A549 (cell line): Measurements from ENCODE around the gene HTR2B. TPM values are rescaled to one million over a fixed set of nuclear protein-coding genes. Genes with fewer than 3 reads are reported as not detected.

Experiments used
- ATAC-seq, 2 experiments: fragments of 200-7000 bp in 1 of 2; fragments of >200 bp in 1 of 2; cut with Nextera tagmentation in 1 of 2; cut with Tn5 transposase in 1 of 2; 3 replicates each; pipeline versions ENCODE4 v1.8.0 to v1.9.1; 2018 to 2020; ENCODE audit warnings: mild to moderate bottlenecking in 1 of 2, moderate library complexity in 1 of 2
- CTCF ChIA-PET: fragments of 300-600 bp; sonication (Branson Sonifier 250); formaldehyde crosslinking; extraction: SDS; loops from one replicate; lab custom pipeline; 2021; ENCODE audit warnings: antibody characterized with exemption, inconsistent platforms; lab: Yijun Ruan, JAX
- POLR2A ChIA-PET: fragments of 350-600 bp; formaldehyde crosslinking; extraction: SDS; loops from one replicate; lab custom pipeline; 2021; ENCODE audit warnings: antibody characterized with exemption, inconsistent platforms; lab: Yijun Ruan, JAX
- DNase-seq, 2 experiments: peaks; one replicate each; pipeline versions ENCODE4 v3.0.0 to v3.0.0-alpha.2; 2011 to 2016; ENCODE audit warnings: low read depth in 1 of 2, low spot score in 1 of 2
- FAIRE-seq: peaks from 2 replicates; lab custom pipeline; 2011; peaks lifted over from hg19 to GRCh38; lab: Jason Lieb, UNC
- H3K27ac ChIP-seq, 2 experiments: fragments of >200 bp; sonication (Bioruptor Twin); formaldehyde crosslinking; 3 replicates each; pipeline ENCODE4 v1.5.1; 2016 to 2017
- H3K4me1 ChIP-seq: fragments of >200 bp; sonication (Bioruptor Twin); formaldehyde crosslinking; 3 replicates; pipeline ENCODE4 v1.6.1; 2016
- H3K4me2 ChIP-seq: fragments of >200 bp; sonication (Bioruptor Twin); formaldehyde crosslinking; 3 replicates; pipeline ENCODE4 v1.6.1; 2016
- H3K4me3 ChIP-seq: fragments of >200 bp; sonication (Bioruptor Twin); formaldehyde crosslinking; 3 replicates; pipeline ENCODE4 v1.5.1; 2016
- H3K9me3 ChIP-seq: fragments of >200 bp; sonication (Bioruptor Twin); formaldehyde crosslinking; 3 replicates; pipeline ENCODE4 v1.6.1; 2016
- CHD4 ChIP-seq: fragments of 200-600 bp; sonication (generic); IDR thresholded peaks from 2 replicates; pipeline ENCODE4 v1.6.1; 2016; ENCODE audit warnings: antibody characterized with exemption, mild to moderate bottlenecking, borderline replicate concordance
- CTCF ChIP-seq: fragments of >200 bp; sonication (Bioruptor Twin); formaldehyde crosslinking; IDR thresholded peaks from 3 replicates; pipeline ENCODE4 v1.5.1; 2016
- EP300 ChIP-seq, 2 experiments: fragments of >200 bp; sonication (Bioruptor Twin); formaldehyde crosslinking; IDR thresholded peaks; 2 replicates in 1 of 2; 3 replicates in 1 of 2; pipeline ENCODE4 v1.6.1; 2016 to 2017
- ESRRA ChIP-seq: fragments of 150-350 bp; IDR thresholded peaks from 2 replicates; pipeline ENCODE4 v1.6.1; 2014; ENCODE audit warnings: mild to moderate bottlenecking, low read length, borderline replicate concordance
- FOSB ChIP-seq: fragments of 250-450 bp; sonication (Bioruptor Pico); IDR thresholded peaks from 2 replicates; pipeline ENCODE4 v1.5.0; 2020; ENCODE audit warnings: mild to moderate bottlenecking, moderate library complexity
- FOSL2 ChIP-seq, 2 experiments: fragments of 450-650 bp in 1 of 2; fragments of >200 bp in 1 of 2; sonication (Bioruptor Twin) in 1 of 2; formaldehyde crosslinking; IDR thresholded peaks; 2 replicates each; pipeline versions ENCODE4 v1.5.0 to v1.6.1; 2016 to 2020; ENCODE audit warnings: mild to moderate bottlenecking in 1 of 2, moderate library complexity in 1 of 2
- FOXS1 ChIP-seq: fragments of 250-450 bp; sonication (Bioruptor Pico); IDR thresholded peaks from 2 replicates; pipeline ENCODE4 v1.5.0; 2020; ENCODE audit warnings: mild to moderate bottlenecking, moderate library complexity
- HEYL ChIP-seq: fragments of 250-450 bp; sonication (Bioruptor Pico); IDR thresholded peaks from 2 replicates; pipeline ENCODE4 v1.8.0; 2021; ENCODE audit warnings: mild to moderate bottlenecking, moderate library complexity
- HOXB13 ChIP-seq: fragments of 250-450 bp; sonication (Bioruptor Pico); IDR thresholded peaks from 2 replicates; pipeline ENCODE4 v1.5.0; 2020; ENCODE audit warnings: low read depth, mild to moderate bottlenecking, moderate library complexity
- MAFK ChIP-seq: fragments of 450-650 bp; IDR thresholded peaks from 2 replicates; pipeline ENCODE4 v1.6.1; 2014; ENCODE audit not compliant: partially characterized antibody
- NPAS2 ChIP-seq: fragments of 250-450 bp; sonication (Bioruptor Pico); IDR thresholded peaks from 2 replicates; pipeline ENCODE4 v1.8.0; 2022; ENCODE audit warnings: mild to moderate bottlenecking, moderate library complexity, borderline replicate concordance
- PHF8 ChIP-seq: fragments of 200-600 bp; sonication (generic); IDR thresholded peaks from 2 replicates; pipeline ENCODE4 v1.6.1; 2016; ENCODE audit warnings: low read depth, mild to moderate bottlenecking, antibody characterized with exemption, moderate library complexity, borderline replicate concordance
- RAD21 ChIP-seq, 2 experiments: fragments of >200 bp in 1 of 2; sonication (Bioruptor Twin) in 1 of 2; formaldehyde crosslinking in 1 of 2; IDR thresholded peaks in 1 of 2; conservative IDR thresholded peaks in 1 of 2; 2 replicates in 1 of 2; 3 replicates in 1 of 2; pipeline ENCODE4 v1.6.1; 2012 to 2018; ENCODE audit warnings: inconsistent platforms in 1 of 2
- RNF2 ChIP-seq: fragments of 200-600 bp; sonication (generic); IDR thresholded peaks from 2 replicates; pipeline ENCODE4 v1.6.1; 2016; ENCODE audit warnings: low read depth, mild to moderate bottlenecking, antibody characterized with exemption, moderate library complexity, borderline replicate concordance
- TFCP2L1 ChIP-seq: fragments of 250-450 bp; sonication (Bioruptor Pico); IDR thresholded peaks from 2 replicates; pipeline ENCODE4 v1.5.0; 2021; ENCODE audit warnings: mild to moderate bottlenecking
- ZC3H11A ChIP-seq: fragments of 450-650 bp; IDR thresholded peaks from 2 replicates; pipeline ENCODE4 v1.6.1; 2014; ENCODE audit warnings: antibody characterized with exemption, mild to moderate bottlenecking
- ZFP36 ChIP-seq: fragments of 450-650 bp; IDR thresholded peaks from 2 replicates; pipeline ENCODE4 v1.6.1; 2014; ENCODE audit warnings: borderline replicate concordance; ENCODE audit not compliant: partially characterized antibody
- ZNF302 ChIP-seq: fragments of 250-450 bp; sonication (Bioruptor Pico); IDR thresholded peaks from 2 replicates; pipeline ENCODE4 v1.9.0; 2021; ENCODE audit warnings: inconsistent platforms, mild to moderate bottlenecking, moderate library complexity
- ZSCAN20 ChIP-seq: fragments of 250-450 bp; sonication (Bioruptor Pico); IDR thresholded peaks from 2 replicates; pipeline ENCODE4 v1.8.0; 2022; ENCODE audit warnings: mild to moderate bottlenecking, moderate library complexity
- WGBS: methylation state at CpG from one replicate; pipeline ENCODE4 v1.1.6; 2017; ENCODE audit errors: missing lambda C conversion rate; 5-methylcytosine and 5-hydroxymethylcytosine counted together
- polyA plus RNA-seq, 4 experiments: library from polyadenylated mRNA; depleted of rRNA in 3 of 4; stranded (reverse); fragments of >200 nt; fragmentation: RNase III in 1 of 4; extraction: RNeasy Plus Mini Kit Qiagen cat#74134 plus additional on column Dnase treatment in 1 of 4; gene quantifications; 2 replicates in 3 of 4; 3 replicates in 1 of 4; pipeline ENCODE4 v1.2.3, GENCODE V29; 2011 to 2017

HTR2B gene
- polyA plus RNA-seq, 2 of the 4 experiments (the other 2 are of a cell fraction) = 0.30 to 1.5 TPM

GRCh38 chr2:231065966-231066365 is 58.9 kb downstream of the HTR2B start:
- CTCF ChIA-PET = interaction anchor here (1.6 to 2.0 kb wide), 2 partner anchors 9 to 13 kb away, joined by 6 to 7 read pairs; partner anchors contain the start of gene PSMD1
- Histone ChIP-seq H3K27ac (no peak overlapping the region), H3K9me3 (no peaks in the 10 kb centered on the region)
- ATAC-seq = no peak
- 92% methylated on average over 1 of the region's 1 CpG for WGBS
- TF ChIP-seq ESRRA (no peak), TFCP2L1 (CRISPR knock-in tag) (no peak), CTCF (no peak), CHD4 (no peak)
- TF ChIP-seq, all 56 proteins: peak for 0
- POLR2A ChIA-PET = no interaction called here
- H3K4me3 ChIP-seq = no peak overlapping the region
- FAIRE-seq (no peak), DNase-seq (no peak)
- no peak overlapping the region for H3K4me2 ChIP-seq
- H3K4me1 ChIP-seq = peaks cover 23% of the 10 kb centered on the region

DNA sequence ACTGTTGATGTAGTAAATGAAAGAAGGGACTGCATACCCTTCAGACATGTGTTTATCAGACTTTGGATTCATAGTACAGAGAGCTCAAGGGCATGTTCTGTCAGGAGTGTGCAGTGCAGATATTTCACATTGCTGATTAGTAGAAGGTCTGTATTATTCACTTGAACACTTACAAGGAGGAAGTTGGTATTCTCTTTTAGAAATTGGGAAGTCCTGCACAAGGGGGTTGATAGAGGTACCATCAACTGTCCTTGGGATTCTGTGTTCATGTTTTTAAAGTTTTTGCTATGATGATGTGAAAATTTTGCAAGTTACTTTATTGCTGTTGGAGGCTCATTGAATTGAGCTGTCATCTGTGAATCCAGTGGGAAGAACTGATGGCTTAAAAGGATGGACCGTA is 61.5 kb downstream of the HTR2B start:
- Histone ChIP-seq H3K4me2 (no peak overlapping the region), H3K4me3 (no peak overlapping the region), H3K27ac (no peak overlapping the region), H3K4me1 (peaks cover 27% of the 10 kb centered on the region), H3K9me3 (no peaks in the 10 kb centered on the region)
- no peak for TF ChIP-seq RAD21 (conservative IDR thresholded peaks at IDR 0.05 in 1 of 2, IDR thresholded peaks at IDR 0.05 in 1 of 2)
- TF ChIP-seq HOXB13 (CRISPR knock-in tag) = no peak
- TF ChIP-seq FOSB (CRISPR knock-in tag) = no peak
- no peak for TF ChIP-seq ZFP36
- no peak for TF ChIP-seq EP300 (IDR thresholded peaks at IDR 0.05)
- TF ChIP-seq ZC3H11A = no peak
- TF ChIP-seq ESRRA = no peak
- no peak for TF ChIP-seq ZNF302 (CRISPR knock-in tag)
- TF ChIP-seq TFCP2L1 (CRISPR knock-in tag) = no peak
- no peak for TF ChIP-seq FOXS1 (CRISPR knock-in tag)
- no peak for FAIRE-seq
- DNase-seq = no peak
- ATAC-seq = no peak
- WGBS = 94% methylated on average over 1 of the region's 1 CpG
- ChIA-PET POLR2A (no interaction called here), CTCF (interaction anchor here (0.9 to 1.3 kb wide), 2 partner anchors 10 to 18 kb away, joined by 3 to 7 read pairs; no protein-coding TSS in a partner anchor)

- Histone ChIP-seq H3K4me3 (no peak overlapping the region), H3K27ac (no peak overlapping the region), H3K9me3 (no peaks in the 10 kb centered on the region), H3K4me1 (peaks cover 27% of the 10 kb centered on the region), H3K4me2 (no peak overlapping the region)
- FAIRE-seq = no peak
- 81% methylated on average over 3 of the region's 3 CpGs for WGBS
- no peak for ATAC-seq
- ChIA-PET POLR2A (no interaction called here), CTCF (interaction anchor here (1.3 kb wide), 1 partner anchor 10 kb away, joined by 7 read pairs; no protein-coding TSS in a partner anchor)
- no peak for DNase-seq
- TF ChIP-seq HEYL (no peak), NPAS2 (no peak), ZSCAN20 (CRISPR knock-in tag) (no peak), PHF8 (no peak), RNF2 (no peak), ZC3H11A (no peak), MAFK (no peak), FOSL2 (IDR thresholded peaks at IDR 0.05) (no peak), FOSL2 (CRISPR knock-in tag; IDR thresholded peaks at IDR 0.05) (no peak)
These were observed 62.1 kb downstream of the HTR2B start for GRCh38 chr2:231062776-231063175.
